Measurements from ENCODE around the gene IRX4. TPM values are rescaled to one million over a fixed set of nuclear protein-coding genes. Genes with fewer than 3 reads are reported as not detected.
"Not testable (repeated sequence)": the region's sequence is repeated elsewhere in the genome, so short reads cannot be mapped to it uniquely, and the experiment has no call there.

Gene IRX4
- total and polyA plus RNA-seq, 9 donors, result 0.13 to 3.4 (median 0.48) TPM

DNA sequence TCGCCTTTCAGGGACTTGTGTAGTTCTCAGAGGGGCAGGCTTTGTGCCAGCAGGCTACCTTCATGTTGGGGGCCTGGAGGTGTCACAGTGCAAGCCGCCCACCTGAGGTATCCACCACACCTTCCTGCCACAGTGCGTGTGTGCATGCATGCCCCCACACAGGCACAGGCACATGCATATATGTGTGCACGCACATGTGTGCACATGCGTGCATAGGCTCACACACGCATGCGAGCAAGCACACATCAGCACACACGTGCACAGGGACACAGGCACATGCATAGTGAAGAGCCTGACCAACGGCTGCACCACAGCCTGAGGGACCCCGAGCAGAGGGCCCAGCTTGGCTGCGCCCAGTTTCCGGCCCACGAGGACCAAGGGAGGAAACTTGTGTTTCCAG is 36.1 kb downstream of the IRX4 start:
- DNase-seq, result no peak
- Histone ChIP-seq H3K27ac (ENCODE audit: low read length) (no peak overlapping the region), H3K4me3 (ENCODE audit: low read length) (no peak overlapping the region), H3K4me1 (ENCODE audit: control insufficient read depth, insufficient read depth, low read length) (peaks cover 2% of the 10 kb centered on the region), H3K36me3 (ENCODE audit: control insufficient read depth, insufficient read depth, low read length) (no peaks in the 10 kb centered on the region), H3K27me3 (ENCODE audit: control insufficient read depth, insufficient read depth, low read length) (peaks cover 37% of the 10 kb centered on the region), H3K9me3 (replicated peaks; ENCODE audit: control insufficient read depth, low read depth, low read length) (no peaks in the 10 kb centered on the region)
- 87% methylated on average over 13 of the region's 13 CpGs for WGBS (ENCODE audit: insufficient coverage)

DNA sequence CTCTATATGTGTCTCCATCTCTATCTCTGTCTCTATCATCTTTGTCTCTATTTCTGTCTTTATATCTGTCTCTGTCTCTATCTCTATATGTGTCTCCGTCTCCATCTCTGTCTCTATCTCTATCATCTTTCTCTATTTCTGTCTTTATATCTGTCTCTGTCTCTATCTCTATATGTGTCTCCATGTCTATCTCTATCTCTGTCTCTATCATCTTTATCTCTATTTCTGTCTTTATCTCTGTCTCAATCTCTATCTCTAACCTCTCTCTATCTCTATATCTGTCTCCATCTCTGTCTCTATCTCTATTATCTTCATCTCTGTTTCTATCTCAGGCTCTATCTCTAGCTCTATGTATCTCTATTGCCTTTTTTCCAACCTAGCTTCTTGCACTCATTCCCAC is 37.0 kb downstream of the IRX4 start:
- WGBS (ENCODE audit: insufficient coverage), result 100% methylated on average over 1 of the region's 1 CpG
- Histone ChIP-seq H3K4me1 (ENCODE audit: control insufficient read depth, insufficient read depth, low read length) (no peaks in the 10 kb centered on the region), H3K9me3 (replicated peaks; ENCODE audit: control insufficient read depth, low read depth, low read length) (no peaks in the 10 kb centered on the region), H3K27me3 (ENCODE audit: control insufficient read depth, insufficient read depth, low read length) (peaks cover 29% of the 10 kb centered on the region), H3K36me3 (ENCODE audit: control insufficient read depth, insufficient read depth, low read length) (no peaks in the 10 kb centered on the region), H3K4me3 (ENCODE audit: low read length) (no peak overlapping the region), H3K27ac (ENCODE audit: low read length) (no peak overlapping the region)
- DNase-seq, result no peak

DNA sequence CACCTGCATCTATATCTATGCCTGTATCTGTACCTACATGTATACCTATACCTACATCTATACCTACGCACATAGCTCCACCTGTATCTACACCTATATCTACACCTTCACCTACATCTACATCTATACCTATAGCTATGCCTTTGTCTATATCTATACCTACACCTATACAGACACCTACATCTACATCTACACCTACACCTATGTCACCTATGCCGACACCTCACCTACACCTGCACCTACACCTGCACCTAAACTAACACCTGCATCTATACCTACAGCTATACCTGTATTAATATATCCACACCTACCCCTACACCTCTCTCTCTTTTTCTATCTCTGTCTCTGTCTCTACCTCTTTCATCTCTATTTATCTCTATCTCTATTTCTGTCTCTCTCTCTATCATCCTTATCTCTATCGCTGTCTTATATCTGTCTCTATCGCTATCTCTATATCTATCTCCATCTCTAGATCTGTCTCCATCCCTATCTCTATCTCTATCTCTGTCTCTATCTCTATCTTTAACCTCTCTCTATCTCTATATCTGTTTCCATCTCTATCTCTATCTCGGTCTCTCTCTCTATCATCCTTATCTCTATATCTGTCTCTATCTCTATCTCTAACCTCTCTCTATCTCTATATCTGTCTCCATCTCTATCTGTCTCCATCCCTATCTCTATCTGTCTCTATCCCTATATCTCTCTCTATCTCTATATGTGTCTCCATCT is 37.9 kb downstream of the IRX4 start:
- Histone ChIP-seq H3K27ac (ENCODE audit: low read length) (no peak overlapping the region), H3K27me3 (ENCODE audit: control insufficient read depth, insufficient read depth, low read length) (peaks cover 25% of the 10 kb centered on the region), H3K36me3 (ENCODE audit: control insufficient read depth, insufficient read depth, low read length) (no peaks in the 10 kb centered on the region), H3K4me1 (ENCODE audit: control insufficient read depth, insufficient read depth, low read length) (no peaks in the 10 kb centered on the region), H3K4me3 (ENCODE audit: low read length) (no peak overlapping the region), H3K9me3 (replicated peaks; ENCODE audit: control insufficient read depth, low read depth, low read length) (no peaks in the 10 kb centered on the region)
- DNase-seq, result no peak
- 100% methylated on average over 5 of the region's 5 CpGs for WGBS (ENCODE audit: insufficient coverage)

DNA sequence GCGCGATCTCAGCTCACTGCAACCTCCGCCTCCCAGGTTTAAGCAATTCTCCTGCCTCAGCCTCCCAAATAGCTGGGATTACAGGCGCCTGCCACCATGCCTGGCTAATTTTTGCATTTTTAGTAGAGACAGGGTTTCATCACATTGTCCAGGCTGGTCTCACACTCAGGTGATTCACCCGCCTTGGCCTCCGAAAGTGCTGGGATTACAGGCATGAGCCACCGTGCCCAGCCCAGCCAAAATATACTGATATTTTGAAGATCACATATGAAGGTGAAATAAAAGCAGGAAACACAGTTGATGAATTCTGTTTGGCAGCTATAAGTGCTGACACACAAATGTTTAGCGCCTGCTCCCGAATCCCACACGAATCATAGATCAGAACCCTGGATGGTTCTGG is 39.0 kb downstream of the IRX4 start:
- H3K4me3 ChIP-seq (ENCODE audit: low read length); H3K4me1 ChIP-seq (ENCODE audit: control insufficient read depth, insufficient read depth, low read length); H3K9me3 ChIP-seq (replicated peaks; ENCODE audit: control insufficient read depth, low read depth, low read length); DNase-seq; H3K36me3 ChIP-seq (ENCODE audit: control insufficient read depth, insufficient read depth, low read length); H3K27ac ChIP-seq (ENCODE audit: low read length): not testable (repeated sequence)
- WGBS (ENCODE audit: insufficient coverage), result 96% methylated on average over 7 of the region's 10 CpGs
- H3K27me3 ChIP-seq (ENCODE audit: control insufficient read depth, insufficient read depth, low read length), result peaks cover 13% of the 10 kb centered on the region

DNA sequence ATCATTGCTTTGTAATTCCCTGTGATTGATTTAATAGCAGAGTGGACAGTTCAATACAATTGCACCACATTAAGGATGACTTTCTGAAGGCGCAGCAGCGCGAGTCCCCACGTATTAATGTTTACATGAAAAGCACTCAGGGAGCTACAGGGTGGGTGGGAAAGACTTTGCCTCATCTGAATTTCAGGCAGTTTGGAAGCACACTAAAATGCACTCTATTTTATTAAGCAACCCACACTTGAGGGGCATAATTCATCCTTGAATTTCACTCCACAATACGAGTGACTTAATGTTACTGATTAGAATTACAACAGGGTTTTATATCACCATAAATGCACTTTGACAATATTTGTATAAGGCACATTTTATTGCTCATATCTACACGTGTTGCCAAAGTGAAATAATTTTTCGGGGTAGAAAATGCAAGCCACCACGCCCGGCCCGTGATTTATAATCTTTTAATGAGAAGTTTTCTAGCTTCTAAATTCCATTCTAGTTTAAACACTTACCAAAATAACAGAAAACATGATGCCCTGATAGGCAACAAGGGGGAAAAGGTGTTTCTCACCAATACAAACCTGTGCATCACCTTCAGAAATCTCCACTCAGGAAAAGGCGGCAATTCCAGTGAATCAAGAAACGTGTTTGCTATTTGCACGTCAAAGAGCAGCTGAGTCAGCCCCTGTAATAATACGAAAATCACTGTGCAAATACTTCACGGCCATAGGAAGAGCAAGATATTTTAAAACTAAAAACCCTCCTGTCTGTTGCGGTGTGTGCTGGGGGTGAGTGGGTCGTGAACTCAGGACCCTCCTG is 40.5 kb downstream of the IRX4 start:
- 80% methylated on average over 5 of the region's 17 CpGs for WGBS (ENCODE audit: insufficient coverage)
- Histone ChIP-seq H3K9me3 (replicated peaks; ENCODE audit: control insufficient read depth, low read depth, low read length) (no peaks in the 10 kb centered on the region), H3K4me3 (ENCODE audit: low read length) (no peak overlapping the region), H3K27ac (ENCODE audit: low read length) (no peak overlapping the region), H3K27me3 (ENCODE audit: control insufficient read depth, insufficient read depth, low read length) (peaks cover 8% of the 10 kb centered on the region), H3K36me3 (ENCODE audit: control insufficient read depth, insufficient read depth, low read length) (no peaks in the 10 kb centered on the region), H3K4me1 (ENCODE audit: control insufficient read depth, insufficient read depth, low read length) (peaks cover 1% of the 10 kb centered on the region)
- no peak for DNase-seq

DNA sequence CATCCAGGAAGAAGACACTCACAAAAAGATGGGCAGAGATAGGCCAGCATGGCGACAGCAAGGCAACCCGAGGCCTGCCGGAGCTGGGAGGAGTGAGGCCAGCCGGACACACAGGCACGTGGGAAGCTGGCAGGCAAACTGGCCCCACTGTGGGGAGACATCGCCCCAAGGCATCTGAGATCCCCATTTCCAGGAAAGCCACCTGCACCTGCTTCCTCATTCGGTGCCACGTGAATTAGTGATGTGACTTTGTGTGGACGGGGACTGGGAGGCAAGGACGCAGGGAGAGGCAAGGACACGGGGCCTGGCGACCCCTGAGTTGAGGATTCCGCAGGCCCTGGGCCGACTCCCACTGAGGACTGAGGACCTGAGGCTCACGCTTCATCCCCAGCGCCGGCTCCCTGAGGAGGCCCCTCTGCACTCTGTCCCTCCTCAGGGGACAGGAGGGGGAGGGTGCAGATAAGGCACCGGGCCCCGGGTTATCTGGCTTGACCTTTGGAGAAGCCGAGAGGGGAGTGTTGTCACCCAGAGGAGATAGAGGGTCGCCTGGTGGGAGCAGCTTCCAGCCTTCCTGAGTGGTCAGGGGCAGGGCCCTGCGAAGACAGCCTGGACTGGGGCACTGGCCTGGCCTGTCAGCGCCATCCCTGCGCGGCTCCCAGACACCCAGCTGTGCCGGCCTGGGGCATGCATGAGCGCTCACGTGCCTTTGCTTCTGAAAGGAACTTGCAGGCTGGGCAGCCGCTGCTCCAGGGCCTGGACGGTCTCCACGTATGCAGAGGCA is 41.8 kb downstream of the IRX4 start:
- Histone ChIP-seq H3K36me3 (ENCODE audit: control insufficient read depth, insufficient read depth, low read length) (no peaks in the 10 kb centered on the region), H3K27ac (ENCODE audit: low read length) (no peak overlapping the region), H3K27me3 (ENCODE audit: control insufficient read depth, insufficient read depth, low read length) (peaks cover 12% of the 10 kb centered on the region), H3K4me3 (ENCODE audit: low read length) (no peak overlapping the region), H3K9me3 (replicated peaks; ENCODE audit: control insufficient read depth, low read depth, low read length) (no peaks in the 10 kb centered on the region), H3K4me1 (ENCODE audit: control insufficient read depth, insufficient read depth, low read length) (peaks cover 9% of the 10 kb centered on the region)
- no peak for DNase-seq
- WGBS (ENCODE audit: insufficient coverage), result 59% methylated on average over 27 of the region's 31 CpGs

DNA sequence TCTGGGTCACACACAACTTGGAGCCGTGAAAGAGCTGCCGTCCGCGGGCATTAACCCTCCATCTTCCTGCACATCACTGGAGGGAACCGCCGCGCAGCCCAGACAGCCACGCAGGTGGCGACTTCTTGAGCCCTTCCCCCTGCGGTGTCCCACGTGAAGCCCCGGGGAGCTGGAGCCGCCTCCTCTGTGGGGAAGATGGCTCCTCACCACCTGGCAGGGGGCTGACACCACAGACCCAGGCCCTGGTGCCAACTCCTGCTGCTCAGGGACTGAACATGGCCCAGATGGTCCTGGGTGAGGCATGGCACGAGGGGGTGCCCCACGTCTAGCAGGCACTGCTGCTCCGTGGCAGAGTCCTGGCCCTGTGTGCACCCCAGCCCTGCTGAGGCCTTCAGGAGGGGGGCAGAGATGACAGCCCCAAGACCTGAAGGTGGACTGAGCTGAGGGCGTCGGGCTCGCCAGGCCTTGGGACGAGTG is 42.6 kb downstream of the IRX4 start:
- 85% methylated on average over 19 of the region's 20 CpGs for WGBS (ENCODE audit: insufficient coverage)
- no peaks in the 10 kb centered on the region for H3K9me3 ChIP-seq (replicated peaks; ENCODE audit: control insufficient read depth, low read depth, low read length)
- H3K27ac ChIP-seq (ENCODE audit: low read length), result no peak overlapping the region
- H3K27me3 ChIP-seq (ENCODE audit: control insufficient read depth, insufficient read depth, low read length), result peaks cover 15% of the 10 kb centered on the region
- peaks cover 9% of the 10 kb centered on the region for H3K4me1 ChIP-seq (ENCODE audit: control insufficient read depth, insufficient read depth, low read length)
- H3K4me3 ChIP-seq (ENCODE audit: low read length), result no peak overlapping the region
- no peaks in the 10 kb centered on the region for H3K36me3 ChIP-seq (ENCODE audit: control insufficient read depth, insufficient read depth, low read length)
- DNase-seq, result no peak

DNA sequence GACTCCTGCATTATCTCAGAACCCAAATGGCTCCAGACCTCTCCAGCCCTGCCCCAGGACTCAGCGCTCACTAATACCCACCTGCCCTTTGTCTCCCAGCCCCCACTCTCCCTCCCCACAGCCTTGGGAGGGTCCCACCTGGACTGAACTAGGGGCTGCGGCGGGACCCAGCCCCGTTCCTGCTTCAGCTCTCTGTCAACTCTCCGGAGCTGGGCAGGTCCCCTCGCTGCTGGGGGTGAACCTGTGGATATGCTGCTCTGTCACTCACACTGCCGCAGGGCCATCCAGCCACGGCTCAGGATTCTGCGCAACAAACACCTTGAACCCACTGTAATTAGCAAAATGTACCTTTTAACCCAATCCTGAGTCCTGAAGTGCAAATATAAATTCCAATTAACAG is 44.7 kb downstream of the IRX4 start:
- Histone ChIP-seq H3K4me1 (ENCODE audit: control insufficient read depth, insufficient read depth, low read length) (peaks cover 22% of the 10 kb centered on the region), H3K4me3 (ENCODE audit: low read length) (no peak overlapping the region), H3K27ac (ENCODE audit: low read length) (no peak overlapping the region), H3K27me3 (ENCODE audit: control insufficient read depth, insufficient read depth, low read length) (peaks cover 23% of the 10 kb centered on the region), H3K9me3 (replicated peaks; ENCODE audit: control insufficient read depth, low read depth, low read length) (no peaks in the 10 kb centered on the region), H3K36me3 (ENCODE audit: control insufficient read depth, insufficient read depth, low read length) (no peaks in the 10 kb centered on the region)
- DNase-seq, result no peak
- WGBS (ENCODE audit: insufficient coverage), result 85% methylated on average over 9 of the region's 9 CpGs

DNA sequence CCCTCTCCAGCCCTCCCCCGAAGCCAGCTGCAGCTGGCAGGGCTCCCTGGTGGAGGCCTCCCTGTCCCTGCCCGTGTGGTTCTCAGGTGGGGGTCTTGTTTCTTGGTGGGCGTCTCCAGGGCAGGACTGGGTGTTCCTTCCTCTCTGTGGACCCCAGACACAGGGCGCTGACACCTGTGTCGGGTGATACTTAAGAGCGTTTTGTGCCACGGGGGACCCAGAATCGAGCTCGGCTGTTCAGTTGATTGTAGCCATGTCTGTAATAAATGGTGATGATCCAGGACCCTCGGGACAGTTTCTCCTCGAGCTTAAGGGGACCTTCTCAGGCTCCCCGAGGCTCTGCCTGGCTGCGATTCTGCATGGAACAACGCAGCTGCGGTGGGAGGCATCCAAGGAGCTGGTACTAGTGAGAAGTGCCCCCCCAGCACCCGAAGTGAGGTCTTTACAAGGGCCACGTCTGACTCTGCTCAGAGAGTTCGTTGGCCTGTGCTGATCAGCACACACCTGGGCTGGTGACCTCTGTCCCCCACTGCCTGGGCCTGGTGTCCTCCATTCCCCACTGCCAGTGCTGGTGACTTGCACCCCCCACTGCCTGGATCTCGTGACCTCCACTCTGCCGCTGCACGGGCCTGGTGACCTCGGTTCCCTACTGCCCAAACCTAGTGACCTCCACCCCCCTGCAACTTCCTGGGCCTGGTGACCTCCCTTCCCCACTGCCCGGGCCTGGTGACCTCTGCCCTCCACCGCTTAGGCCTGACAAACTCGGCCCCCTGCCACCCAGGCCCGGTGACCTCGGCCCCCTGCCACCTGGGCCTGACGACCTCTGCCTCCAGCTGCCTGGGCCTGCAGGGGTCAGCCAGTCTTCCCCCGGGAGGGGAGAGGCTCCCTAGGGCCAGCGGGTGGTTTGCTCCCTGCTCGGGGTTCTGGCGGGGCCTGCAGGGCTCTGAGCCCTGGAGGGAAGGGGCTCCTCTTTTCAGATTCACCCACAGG is 45.5 kb downstream of the IRX4 start:
- Histone ChIP-seq H3K4me3 (ENCODE audit: low read length) (no peak overlapping the region), H3K27ac (ENCODE audit: low read length) (peak overlapping the region; percentile 7)
- WGBS (ENCODE audit: insufficient coverage), result 59% methylated on average over 25 of the region's 32 CpGs

More for the DNA sequence above, 45.5 kb downstream of the IRX4 start:
- Histone ChIP-seq H3K4me1 (ENCODE audit: control insufficient read depth, insufficient read depth, low read length) (peaks cover 22% of the 10 kb centered on the region), H3K36me3 (ENCODE audit: control insufficient read depth, insufficient read depth, low read length) (no peaks in the 10 kb centered on the region), H3K9me3 (replicated peaks; ENCODE audit: control insufficient read depth, low read depth, low read length) (no peaks in the 10 kb centered on the region), H3K27me3 (ENCODE audit: control insufficient read depth, insufficient read depth, low read length) (peaks cover 29% of the 10 kb centered on the region)
- no peak for DNase-seq

Data from muscle of leg (tissue), 11 donors.